ENCODE measurements around the gene TSPY8. TPM values are rescaled to one million over a fixed set of nuclear protein-coding genes. Genes with fewer than 3 reads are reported as not detected.

The TSPY8 gene
- total RNA-seq = not detected in 2 replicates

GRCh38 chrY:9357497-9357896, at the start of gene TSPY8:
Gene TSPY8, plus strand, starts transcription at chrY:9357797. Its CDS starts 46 bp downstream, at chrY:9357843.

GRCh38 chrY:9337164-9337563, 20.4 kb upstream of the TSPY8 start, which contains the start of gene TSPY4:
Gene TSPY4, plus strand, starts transcription at chrY:9337464. Its CDS starts 46 bp downstream, at chrY:9337510.

GRCh38 chrY:9398121-9398520, 40.5 kb downstream of the TSPY8 start, which contains the start of gene TSPY3:
Gene TSPY3, plus strand, starts transcription at chrY:9398421. Its CDS starts 46 bp downstream, at chrY:9398467.

Other genes with a start within 250 kb of the TSPY8 start
- not detected in 2 replicates for gene TSPY4, start 20.3 kb upstream of the TSPY8 start, total RNA-seq
- not detected in 2 replicates for gene TSPY3, start 40.6 kb downstream of the TSPY8 start, total RNA-seq
- gene TSPY1, start 109.2 kb downstream of the TSPY8 start, total RNA-seq = not detected in 2 replicates
- gene TSPY9, start 129.5 kb downstream of the TSPY8 start, total RNA-seq = not detected in 2 replicates
- not detected in 2 replicates for gene TSPY10, start 170.1 kb downstream of the TSPY8 start, total RNA-seq

Data from smooth muscle cell of bladder (primary cell).